ENCODE data around the gene DISP2.

DISP2 gene

GRCh38 chr15:40357723-40358470 is at the start of gene DISP2:
Gene DISP2, plus strand, starts transcription at chr15:40358219. Its CDS starts 103 bp downstream, at chr15:40358322.
- DNase-seq, result peak; percentile 91

- DNase-seq, result no peak
These were observed 48.6 kb upstream of the DISP2 start for GRCh38 chr15:40309344-40309862.

DNA sequence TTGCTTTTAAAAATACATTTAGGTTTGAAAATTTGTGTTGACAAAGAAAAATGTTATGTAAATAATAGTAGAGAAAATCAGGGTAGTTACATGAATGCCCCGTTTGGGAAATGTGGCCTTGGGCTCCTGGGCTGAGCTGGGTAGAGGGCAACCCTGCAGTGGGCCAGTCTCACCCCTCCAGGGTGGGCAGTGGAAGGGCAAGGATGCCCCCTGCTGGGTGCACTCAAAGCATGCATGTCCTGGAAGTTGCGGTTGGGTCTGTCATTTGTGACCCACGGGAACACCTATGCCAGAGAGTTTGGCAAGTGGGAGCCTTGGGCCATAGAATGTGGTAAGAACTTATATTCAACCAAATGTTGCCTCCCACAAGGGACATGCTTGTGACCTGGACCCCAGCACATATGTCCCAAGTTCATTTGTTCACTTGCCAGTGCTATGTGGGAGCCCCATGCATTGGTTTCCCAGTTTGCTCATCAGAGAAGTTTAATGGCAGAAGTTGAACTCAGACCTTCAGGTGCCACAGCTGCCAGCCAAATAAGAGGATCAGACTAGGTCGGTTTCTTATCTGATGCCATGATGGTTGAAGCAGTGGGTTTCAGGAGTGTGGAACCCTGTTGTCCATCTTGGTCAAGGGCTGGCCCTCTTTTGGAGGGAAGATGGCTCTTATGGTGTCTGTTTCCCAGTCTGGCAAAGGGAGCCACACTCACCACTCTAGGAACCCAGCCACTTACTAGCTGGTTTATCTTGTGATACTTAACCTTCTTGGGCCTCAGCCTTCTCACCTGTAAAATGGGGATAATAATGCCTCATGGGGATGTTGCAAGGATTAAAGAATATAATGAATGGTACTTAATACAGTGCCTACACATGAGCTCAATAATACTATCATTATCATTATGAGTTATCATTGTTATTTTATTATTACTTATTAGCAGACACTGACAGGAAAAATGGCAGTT is 47.7 kb upstream of the DISP2 start:
- peak; percentile 72 for DNase-seq

DNA sequence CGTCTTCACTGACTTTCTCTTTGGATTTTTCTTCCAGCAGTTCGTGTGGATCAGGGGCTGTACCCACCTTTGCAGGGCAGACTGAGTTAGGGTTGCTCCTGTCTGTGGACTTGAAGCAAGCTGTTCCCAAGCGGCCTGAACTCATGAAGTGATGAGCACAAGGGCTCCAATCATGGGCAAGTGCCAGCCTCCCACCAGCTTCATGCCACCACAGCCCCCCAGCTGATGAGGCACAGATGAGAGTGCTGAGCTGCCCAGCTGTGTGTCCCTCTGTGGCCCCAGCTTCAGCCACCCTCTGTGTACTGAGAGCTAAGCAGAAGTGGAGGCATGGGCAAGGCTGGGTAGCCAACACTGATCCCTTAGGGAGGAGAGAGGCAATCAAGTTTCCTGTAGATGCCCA is 47.0 kb upstream of the DISP2 start:
- no peak for DNase-seq

DNA sequence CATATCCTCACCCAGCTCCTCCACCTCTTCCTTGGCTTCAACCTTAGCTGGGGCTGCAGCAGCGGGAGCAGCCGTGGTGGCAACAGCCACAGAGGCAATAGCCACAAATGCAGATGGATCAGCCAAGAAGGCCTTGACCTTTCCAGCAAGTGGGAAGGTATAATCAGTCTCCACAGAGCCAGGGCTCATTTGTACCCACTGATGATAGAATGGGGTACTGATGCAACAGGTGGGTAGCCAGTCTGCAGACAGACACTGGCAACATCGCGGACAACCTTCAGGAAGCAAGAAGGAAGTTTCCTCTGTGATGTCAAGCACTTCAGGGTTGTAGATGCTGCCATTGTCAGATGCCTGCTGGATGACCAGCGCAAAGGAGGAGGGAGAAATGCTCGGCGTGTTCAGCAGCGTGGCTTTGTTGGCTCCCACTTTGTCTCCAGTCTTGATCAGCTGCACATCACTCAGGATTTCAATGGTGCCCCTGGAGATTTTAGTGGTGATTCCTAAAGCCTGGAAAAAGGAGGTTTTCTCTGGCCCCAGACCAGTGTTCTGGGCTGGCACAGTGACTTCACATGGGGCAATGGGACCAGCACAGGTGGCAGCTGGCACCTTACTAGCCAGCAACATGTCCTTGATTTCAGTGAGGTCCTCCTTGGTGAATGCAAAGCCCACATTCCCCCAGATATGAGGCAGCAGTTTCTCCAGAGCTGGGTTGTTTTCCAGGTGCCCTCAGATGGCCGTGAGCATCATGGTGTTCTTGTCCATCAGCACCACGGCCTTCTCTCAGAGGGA is 45.5 kb upstream of the DISP2 start:
- no peak for DNase-seq

DNA sequence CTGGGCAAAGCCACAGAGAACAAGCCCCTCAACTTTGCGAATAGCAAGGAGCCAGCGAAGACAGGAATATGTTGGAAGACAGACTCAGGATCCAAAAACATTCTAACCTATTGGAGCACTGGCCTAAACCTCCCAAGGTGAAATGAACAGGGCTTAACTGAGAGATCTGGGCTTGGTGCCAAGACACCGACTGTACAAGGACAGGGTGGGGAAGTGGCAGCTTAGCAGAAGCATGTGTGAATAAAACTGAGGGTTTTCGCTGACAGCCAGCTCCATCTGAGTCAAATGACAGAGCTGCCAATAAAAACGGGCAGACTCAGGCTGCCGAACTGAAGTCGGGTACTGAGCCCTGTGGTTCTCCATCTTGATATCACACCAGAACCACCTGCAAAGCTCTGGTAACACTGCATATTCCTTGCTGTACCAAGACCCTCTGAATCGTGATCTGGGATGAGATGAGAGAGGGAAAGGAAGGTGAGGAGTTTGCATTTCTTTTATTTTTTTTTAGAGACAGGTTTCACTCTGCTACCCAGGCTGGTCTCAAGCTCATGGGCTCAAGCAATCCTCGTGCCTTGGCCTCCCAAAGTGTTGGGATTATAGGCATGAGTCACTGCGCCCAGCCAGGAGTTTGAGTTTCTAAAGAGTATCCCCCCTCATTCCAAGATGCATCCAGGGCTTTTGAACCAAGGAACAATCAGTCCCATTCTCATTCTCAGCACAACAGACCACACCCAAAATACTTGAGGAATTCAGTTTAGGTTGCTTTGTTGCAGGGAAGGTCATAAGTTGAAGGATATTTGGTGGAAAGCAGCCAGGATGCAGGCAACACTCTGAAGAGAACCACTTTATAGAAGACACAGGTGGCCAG is 44.3 kb upstream of the DISP2 start:
- DNase-seq, result peak; percentile 67

- DNase-seq, result no peak
These were observed 43.2 kb upstream of the DISP2 start for GRCh38 chr15:40314723-40315276.

GRCh38 chr15:40316931-40317330 is 41.1 kb upstream of the DISP2 start:
- no peak for DNase-seq

DNA sequence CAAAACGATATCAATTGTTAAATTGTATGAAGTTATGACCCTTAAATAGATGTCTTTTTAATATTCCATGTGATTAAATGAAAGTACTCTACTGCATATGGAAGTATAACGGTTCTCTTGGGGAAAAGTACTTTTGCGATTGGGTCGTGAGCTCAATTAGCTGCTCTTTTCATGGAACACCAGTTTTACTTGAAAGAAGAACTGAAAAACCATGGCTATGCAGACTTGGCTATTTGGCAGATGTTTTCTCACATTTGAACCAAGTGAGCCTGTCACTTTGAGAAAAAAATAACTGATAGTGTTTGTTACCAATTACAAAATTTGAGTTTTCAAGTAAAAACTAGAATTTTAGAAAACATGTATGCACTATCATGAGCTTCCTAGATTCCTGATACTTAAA is 40.4 kb upstream of the DISP2 start:
- no peak for DNase-seq

GRCh38 chr15:40320409-40320808 is 37.6 kb upstream of the DISP2 start:
- DNase-seq, result no peak

DNA sequence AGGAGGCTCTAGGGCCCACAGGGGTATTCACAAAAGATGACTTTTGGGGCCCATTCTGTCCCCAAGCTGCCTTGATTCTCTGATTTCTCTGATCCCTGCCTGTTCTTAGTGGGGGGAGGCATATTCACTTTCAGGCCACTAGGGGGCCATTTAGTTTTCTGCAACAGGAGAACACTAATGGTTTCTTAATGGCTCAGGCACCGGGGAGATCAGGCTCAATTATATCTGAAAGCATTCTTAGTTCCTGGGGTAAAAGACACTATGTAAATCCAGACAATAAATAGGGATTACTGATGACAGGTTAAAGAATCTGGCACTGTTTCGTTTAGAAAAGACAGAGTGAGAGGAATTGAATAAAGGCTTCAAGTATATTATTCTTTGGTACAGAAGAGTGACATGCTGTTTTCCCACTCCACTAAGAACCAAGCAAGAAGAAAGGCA is 37.1 kb upstream of the DISP2 start:
- DNase-seq, result peak; percentile 81

GRCh38 chr15:40322531-40323238 is 35.3 kb upstream of the DISP2 start:
- no peak for DNase-seq

DNA sequence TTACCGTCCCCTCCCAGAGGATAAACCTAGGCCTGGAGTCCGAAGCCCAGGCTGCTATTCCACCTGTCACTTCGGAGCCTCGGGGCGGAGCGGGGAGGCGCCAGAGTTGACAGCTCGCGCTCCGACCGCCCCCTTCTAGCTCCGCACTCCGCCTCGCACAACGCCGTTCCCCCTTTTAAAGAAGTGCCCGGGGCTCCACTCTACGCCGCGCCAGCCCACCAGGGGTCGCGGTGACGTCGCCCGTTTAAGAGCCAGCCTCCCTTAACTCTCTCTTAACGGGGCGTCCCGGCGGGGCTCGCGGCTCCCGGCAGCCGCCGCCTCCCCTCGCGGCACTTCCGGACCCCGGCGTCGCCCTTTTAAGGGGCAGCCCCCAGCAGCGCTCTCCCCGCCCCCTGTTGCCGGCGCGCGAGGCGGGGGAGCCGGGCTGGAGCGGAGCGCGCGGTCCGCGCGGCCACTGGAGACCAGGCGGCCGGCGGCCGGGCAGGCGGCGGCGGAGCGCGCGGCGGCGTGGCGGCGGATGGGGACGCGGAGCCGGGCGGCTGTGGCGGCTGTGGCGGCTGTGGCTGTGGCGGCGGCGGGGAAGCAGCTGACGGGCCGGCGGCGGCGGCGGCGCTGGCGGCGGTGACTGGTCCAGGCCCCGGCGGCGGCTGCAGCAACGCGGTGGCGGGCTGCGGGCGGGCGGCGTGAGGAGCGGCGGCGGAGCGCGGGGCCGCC is 34.6 kb upstream of the DISP2 start, which contains the start of gene INAFM2:
INAFM2 (plus strand) TSS at position 454 of the 714 bp plus-strand sequence. CDS start 364 bp downstream, outside the sequence.
- DNase-seq, result peak; percentile 93

DNA sequence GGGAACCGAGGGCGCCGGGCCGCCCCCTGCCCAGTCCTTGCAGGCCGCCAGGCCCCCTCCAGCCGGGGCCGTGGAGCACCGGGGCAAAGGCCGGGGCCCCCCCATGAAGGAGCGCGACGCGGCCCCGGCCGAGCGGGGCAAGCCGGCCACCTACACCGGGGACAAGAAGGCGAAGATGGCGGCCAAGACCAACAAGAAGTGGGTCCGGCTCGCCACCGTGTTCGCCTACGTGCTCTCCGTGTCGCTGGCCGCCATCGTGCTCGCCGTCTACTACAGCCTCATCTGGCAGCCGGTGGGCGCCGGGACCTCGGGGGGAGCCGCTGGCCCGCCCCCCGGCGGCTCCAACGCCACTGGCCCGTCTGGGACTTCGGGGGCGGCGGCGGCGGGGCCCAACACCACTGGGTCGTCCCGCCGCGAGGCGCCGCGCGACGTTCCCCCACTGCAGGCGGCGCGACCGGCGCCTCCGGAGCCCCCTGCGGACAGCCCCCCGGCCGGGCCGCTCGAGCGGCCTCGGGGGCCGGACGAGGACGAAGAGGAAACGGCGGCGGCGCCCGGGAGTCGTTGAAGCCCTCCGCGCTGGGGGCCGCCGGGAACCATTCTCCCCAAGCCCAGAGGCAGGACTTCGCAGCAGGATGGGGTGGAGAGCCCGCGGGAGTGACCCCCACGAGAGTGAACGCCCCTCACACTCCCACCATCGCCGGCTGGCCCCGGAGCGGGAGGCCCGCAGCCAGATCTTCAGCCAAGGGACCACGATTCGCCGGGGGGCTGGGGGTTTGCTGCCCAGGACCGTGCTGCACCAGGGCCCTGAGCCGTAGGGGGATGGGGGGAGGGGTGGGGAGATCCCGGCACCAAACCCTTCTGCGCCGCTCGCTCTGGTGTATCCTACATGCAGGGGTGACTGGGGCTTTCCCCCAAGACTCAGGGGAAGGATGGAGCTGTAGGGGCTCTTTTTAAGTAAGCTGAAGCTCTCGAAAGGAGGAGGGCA is 33.8 kb upstream of the DISP2 start:
- no peak for DNase-seq

- no peak for DNase-seq
These were observed 32.8 kb upstream of the DISP2 start for GRCh38 chr15:40325188-40325587.

DNA sequence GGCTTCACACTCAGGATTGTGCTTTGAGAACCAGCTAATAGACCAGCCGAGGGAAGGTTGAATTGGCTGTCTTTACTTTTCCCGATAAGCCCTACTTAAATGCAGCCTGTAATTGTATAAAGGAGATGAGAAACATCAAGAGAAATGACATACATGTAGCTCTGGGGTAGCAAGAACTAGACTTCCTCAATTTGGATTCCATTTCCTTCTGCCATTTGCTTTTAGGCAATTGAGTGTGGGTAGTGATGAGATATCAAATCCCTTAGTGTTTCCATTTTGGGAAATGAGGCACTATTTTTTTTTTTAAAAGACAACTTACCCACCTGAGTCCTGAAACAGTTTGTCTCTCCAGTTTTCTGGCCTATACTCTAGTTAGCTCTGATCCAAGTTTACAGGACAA is 32.3 kb upstream of the DISP2 start:
- DNase-seq, result no peak

DNA sequence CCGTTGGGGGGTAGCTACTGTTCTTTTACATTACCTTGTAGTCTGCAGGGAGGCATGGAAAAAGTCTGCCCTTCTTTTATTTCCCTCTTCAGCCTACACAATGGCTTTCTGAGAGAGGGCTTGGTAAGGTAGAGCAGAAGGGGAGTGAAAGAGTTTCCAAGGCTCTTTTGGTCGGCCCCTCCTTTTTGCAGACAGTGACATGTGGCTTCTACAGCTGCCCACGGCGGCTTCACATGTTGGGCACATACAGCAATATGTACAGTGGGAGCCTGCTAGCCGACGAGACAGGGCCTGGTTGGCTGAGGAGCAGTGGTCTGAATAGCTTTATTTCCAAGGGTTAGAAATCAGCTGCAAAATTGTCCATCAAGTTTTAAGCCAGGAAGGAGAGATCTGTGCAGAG is 30.6 kb upstream of the DISP2 start:
- no peak for DNase-seq

GRCh38 chr15:40328176-40328575 is 29.8 kb upstream of the DISP2 start:
- no peak for DNase-seq

GRCh38 chr15:40328751-40329150 is 29.3 kb upstream of the DISP2 start:
- DNase-seq, result no peak

Measured in CD4-positive, alpha-beta T cell treated with Interleukin-10 for 1 hour (primary cell).